Left renal cortex interstitium (tissue), 4 donors: ENCODE measurements around the gene TAF11L4. TPM values are rescaled to one million over a fixed set of nuclear protein-coding genes. Genes with fewer than 3 reads are reported as not detected.
"Not testable (repeated sequence)": the region's sequence is repeated elsewhere in the genome, so short reads cannot be mapped to it uniquely, and the experiment has no call there.

Source experiments
- DNase-seq, 4 donors: peaks; one replicate each; pipeline ENCODE4 v3.0.0-alpha.2; 2013; ENCODE audit warnings: low read depth in 4 of 4, low spot score in 2 of 4, missing footprints in 1 of 4
- polyA plus RNA-seq, 4 donors: library from polyadenylated mRNA; unstranded; fragments of 120-200 nt; gene quantifications; one replicate each; pipeline ENCODE4 v1.2.1, GENCODE V29; 2013; ENCODE audit not compliant: insufficient read length in 4 of 4

Gene TAF11L4
- not detected for polyA plus RNA-seq

GRCh38 chr5:17521501-17521900 lies at the start of gene TAF11L4:
TAF11L4 (plus strand) TSS chr5:17521801.
- DNase-seq: not testable (repeated sequence)

GRCh38 chr5:17475064-17475463 lies 46.5 kb upstream of the TAF11L4 start:
- not testable (repeated sequence) for DNase-seq

- no peak for DNase-seq
Measured at GRCh38 chr5:17477043-17477442, 44.6 kb upstream of the TAF11L4 start.

GRCh38 chr5:17477573-17478265 lies 43.9 kb upstream of the TAF11L4 start:
- peak in 2 of 4 donors; percentile 4 to 15 for DNase-seq

- no peak for DNase-seq
Measured at GRCh38 chr5:17481378-17481777, 40.2 kb upstream of the TAF11L4 start.

- no peak for DNase-seq
Measured at GRCh38 chr5:17482790-17483189, 38.8 kb upstream of the TAF11L4 start.

GRCh38 chr5:17486464-17487173 lies 35.0 kb upstream of the TAF11L4 start:
- DNase-seq: not testable (repeated sequence)

- DNase-seq: no peak
Measured at GRCh38 chr5:17487174-17487512, 34.5 kb upstream of the TAF11L4 start.

GRCh38 chr5:17491257-17491656 lies 30.3 kb upstream of the TAF11L4 start:
- not testable (repeated sequence) for DNase-seq

GRCh38 chr5:17492770-17493169 lies 28.8 kb upstream of the TAF11L4 start:
- DNase-seq: no peak

GRCh38 chr5:17497446-17497845 lies 24.2 kb upstream of the TAF11L4 start:
- no peak for DNase-seq

- DNase-seq: not testable (repeated sequence)
Measured at GRCh38 chr5:17497931-17498330, 23.7 kb upstream of the TAF11L4 start, which contains the start of gene TAF11L2. TAF11L2 (plus strand) TSS chr5:17498231.

- DNase-seq: no peak
Measured at GRCh38 chr5:17511775-17512325, 9.8 kb upstream of the TAF11L4 start.

GRCh38 chr5:17517526-17517925 lies 4.1 kb upstream of the TAF11L4 start:
- DNase-seq: not testable (repeated sequence)

- DNase-seq: not testable (repeated sequence)
Measured at GRCh38 chr5:17518067-17518466, 3.5 kb upstream of the TAF11L4 start, which contains the start of gene TAF11L3. TAF11L3 (plus strand) TSS chr5:17518367.

GRCh38 chr5:17519508-17519907 lies 2.1 kb upstream of the TAF11L4 start:
- not testable (repeated sequence) for DNase-seq

GRCh38 chr5:17524935-17525334 lies 3.3 kb downstream of the TAF11L4 start, which contains the start of gene TAF11L5:
TAF11L5 (plus strand) TSS chr5:17525235.
- DNase-seq: not testable (repeated sequence)

- not testable (repeated sequence) for DNase-seq
Measured at GRCh38 chr5:17526504-17526903, 4.9 kb downstream of the TAF11L4 start.

- not testable (repeated sequence) for DNase-seq
Measured at GRCh38 chr5:17528369-17528768, 6.8 kb downstream of the TAF11L4 start, which contains the start of gene TAF11L6. TAF11L6 (plus strand) TSS chr5:17528669.
